Thyroid gland (tissue), 4 donors: ENCODE results near the gene AKR1C2.

Experiments used
- CTCF ChIP-seq, 6 experiments: fragments of 200-600 bp in 3 of 6; fragments of 450-650 bp in 3 of 6; sonication (generic) in 3 of 6; IDR thresholded peaks; one replicate each; pipeline ENCODE4 v1.5.1; 2016 to 2019; ENCODE audit warnings: antibody characterized with exemption in 6 of 6, mild to moderate bottlenecking in 2 of 6, inconsistent platforms in 1 of 6, moderate library complexity in 1 of 6
- POLR2A ChIP-seq, 2 donors: fragments of 450-650 bp; IDR thresholded peaks; one replicate each; pipeline ENCODE4 v1.6.1; 2017; ENCODE audit warnings: antibody characterized with exemption in 2 of 2, mild to moderate bottlenecking in 2 of 2, moderate library complexity in 1 of 2

GRCh38 chr10:4983615-4984216 lies 19.9 kb downstream of the AKR1C2 start:
- TF ChIP-seq CTCF (IDR thresholded peaks at IDR 0.05) (no peak), POLR2A (IDR thresholded peaks at IDR 0.05) (no peak)
